HUES48 (cell line): ENCODE data around the gene ZFTA.
"Not testable (repeated sequence)": the region's sequence is repeated elsewhere in the genome, so short reads cannot be mapped to it uniquely, and the experiment has no call there.

Experiments
- H3K27ac ChIP-seq: one replicate; pipeline ENCODE4 v1.7.0; 2013; ENCODE audit warnings: low read depth, low read length, inconsistent platforms
- H3K27me3 ChIP-seq: 2 replicates; pipeline ENCODE4 v1.6.1; 2013; ENCODE audit warnings: mild to moderate bottlenecking, low read length; ENCODE audit not compliant: control insufficient read depth, insufficient read depth
- H3K36me3 ChIP-seq: 2 replicates; pipeline ENCODE4 v1.6.1; 2013; ENCODE audit warnings: low read length; ENCODE audit not compliant: control insufficient read depth, insufficient read depth
- H3K4me1 ChIP-seq: 2 replicates; pipeline ENCODE4 v1.6.1; 2013; ENCODE audit warnings: mild to moderate bottlenecking, low read length; ENCODE audit not compliant: control insufficient read depth, insufficient read depth
- H3K4me3 ChIP-seq: 2 replicates; pipeline ENCODE4 v1.5.1; 2013; ENCODE audit warnings: mild to moderate bottlenecking, low read depth, low read length
- H3K9ac ChIP-seq: 2 replicates; pipeline ENCODE4 v1.6.1; 2013; ENCODE audit warnings: mild to moderate bottlenecking, low read depth, low read length, moderate library complexity
- H3K9me3 ChIP-seq: 2 replicates; pipeline ENCODE4 v1.6.1; 2013; ENCODE audit warnings: low read length; ENCODE audit not compliant: control insufficient read depth, insufficient read depth

The ZFTA gene

GRCh38 chr11:63768237-63769041 is at the start of gene ZFTA:
Gene ZFTA, minus strand, starts transcription at chr11:63768775. Its CDS starts 153 bp downstream, at chr11:63768622.
- Histone ChIP-seq H3K9ac (peak within 1 kb of the TSS; percentile 80), H3K4me3 (peak within 1 kb of the TSS; percentile 83), H3K36me3 (no peaks in the 10 kb centered on the region), H3K27ac (peak within 1 kb of the TSS; percentile 93), H3K4me1 (peaks cover 34% of the 10 kb centered on the region), H3K9me3 (no peaks in the 10 kb centered on the region), H3K27me3 (peaks cover 21% of the 10 kb centered on the region)

GRCh38 chr11:63817758-63818498 is 49.4 kb upstream of the ZFTA start:
- Histone ChIP-seq H3K9me3 (no peaks in the 10 kb centered on the region), H3K9ac (no peak overlapping the region), H3K4me3 (no peak overlapping the region), H3K27me3 (no peaks in the 10 kb centered on the region), H3K27ac (no peak overlapping the region), H3K36me3 (peaks cover 72% of the 10 kb centered on the region), H3K4me1 (peaks cover 9% of the 10 kb centered on the region; the same call in 1 of the 2 replicates)

- no peak overlapping the region for H3K27ac ChIP-seq
- H3K4me3 ChIP-seq = no peak overlapping the region
- H3K9me3 ChIP-seq = no peaks in the 10 kb centered on the region
- peaks cover 60% of the 10 kb centered on the region for H3K36me3 ChIP-seq
- H3K27me3 ChIP-seq = 0 out of 2 replicates have a peak, but pooled peaks cover 4% of the 10 kb centered on the region
- H3K4me1 ChIP-seq = peaks cover 12% of the 10 kb centered on the region
- H3K9ac ChIP-seq = no peak overlapping the region
Measured at GRCh38 chr11:63816732-63817131, 48.2 kb upstream of the ZFTA start.

- H3K4me1 ChIP-seq = peaks cover 16% of the 10 kb centered on the region
- H3K9me3 ChIP-seq = no peaks in the 10 kb centered on the region
- H3K4me3 ChIP-seq = no peak overlapping the region
- H3K27ac ChIP-seq = no peak overlapping the region
- no peak overlapping the region for H3K9ac ChIP-seq
- 0 out of 2 replicates have a peak, but pooled peaks cover 4% of the 10 kb centered on the region for H3K27me3 ChIP-seq
- H3K36me3 ChIP-seq = peaks cover 55% of the 10 kb centered on the region
Measured at GRCh38 chr11:63816166-63816565, 47.6 kb upstream of the ZFTA start.

GRCh38 chr11:63814383-63814736 is 45.8 kb upstream of the ZFTA start:
- Histone ChIP-seq H3K36me3 (peaks cover 40% of the 10 kb centered on the region), H3K4me1 (peaks cover 16% of the 10 kb centered on the region), H3K27ac (peak overlapping the region; percentile 90)

GRCh38 chr11:63813563-63814382 is 45.2 kb upstream of the ZFTA start:
- Histone ChIP-seq H3K9ac (peak overlapping the region; percentile 90), H3K27ac (peak overlapping the region; percentile 90), H3K4me3 (peak overlapping the region; percentile 98), H3K36me3 (peaks cover 36% of the 10 kb centered on the region), H3K27me3 (0 out of 2 replicates have a peak, but pooled peaks cover 4% of the 10 kb centered on the region), H3K9me3 (no peaks in the 10 kb centered on the region), H3K4me1 (peaks cover 16% of the 10 kb centered on the region)

More at GRCh38 chr11:63814383-63814736, 45.8 kb upstream of the ZFTA start:
- H3K9me3 ChIP-seq = no peaks in the 10 kb centered on the region
- peak overlapping the region; percentile 98 for H3K4me3 ChIP-seq
- H3K27me3 ChIP-seq = 0 out of 2 replicates have a peak, but pooled peaks cover 4% of the 10 kb centered on the region
- H3K9ac ChIP-seq = peak overlapping the region; percentile 90

GRCh38 chr11:63813035-63813562 is 44.5 kb upstream of the ZFTA start, which contains the start of gene SPINDOC:
Gene SPINDOC, plus strand, starts transcription at chr11:63813456. Its CDS starts 231 bp downstream, at chr11:63813687.
- peak within 1 kb of the TSS; percentile 98 for H3K4me3 ChIP-seq
- peaks cover 29% of the 10 kb centered on the region for H3K36me3 ChIP-seq
- peak within 1 kb of the TSS; percentile 90 for H3K27ac ChIP-seq
- H3K9me3 ChIP-seq = no peaks in the 10 kb centered on the region
- peaks cover 16% of the 10 kb centered on the region for H3K4me1 ChIP-seq
- 0 out of 2 replicates have a peak, but pooled peaks cover 4% of the 10 kb centered on the region for H3K27me3 ChIP-seq
- peak within 1 kb of the TSS; percentile 90 for H3K9ac ChIP-seq

GRCh38 chr11:63811522-63811921 is 42.9 kb upstream of the ZFTA start:
- Histone ChIP-seq H3K36me3 (peaks cover 14% of the 10 kb centered on the region), H3K4me1 (peaks cover 16% of the 10 kb centered on the region)

GRCh38 chr11:63810383-63810782 is 41.8 kb upstream of the ZFTA start:
- H3K4me3 ChIP-seq, H3K9ac ChIP-seq, H3K36me3 ChIP-seq, H3K9me3 ChIP-seq, H3K27me3 ChIP-seq, H3K27ac ChIP-seq: not testable (repeated sequence)
- peaks cover 16% of the 10 kb centered on the region for H3K4me1 ChIP-seq

More at GRCh38 chr11:63811522-63811921, 42.9 kb upstream of the ZFTA start:
- H3K27me3 ChIP-seq = 0 out of 2 replicates have a peak, but pooled peaks cover 4% of the 10 kb centered on the region
- 0 out of 2 replicates have a peak overlapping the region, but pooled peaks have one; percentile 2 for H3K4me3 ChIP-seq
- H3K9ac ChIP-seq = no peak overlapping the region
- H3K27ac ChIP-seq = no peak overlapping the region
- no peaks in the 10 kb centered on the region for H3K9me3 ChIP-seq

- H3K27ac ChIP-seq = no peak overlapping the region
- H3K4me3 ChIP-seq = no peak overlapping the region
- no peaks in the 10 kb centered on the region for H3K4me1 ChIP-seq
- H3K36me3 ChIP-seq = no peaks in the 10 kb centered on the region
- H3K27me3 ChIP-seq = no peaks in the 10 kb centered on the region
- no peaks in the 10 kb centered on the region for H3K9me3 ChIP-seq
- H3K9ac ChIP-seq = no peak overlapping the region
Measured at GRCh38 chr11:63805844-63806415, 37.4 kb upstream of the ZFTA start.
